Spleen (tissue), 11 donors: ENCODE measurements around the gene ADAP1. TPM values are rescaled to one million over a fixed set of nuclear protein-coding genes. Genes with fewer than 3 reads are reported as not detected.
A peak's percentile ranks its signal among the peaks of the same experiment; 100 is the strongest.

Source experiments
- DNase-seq: peaks from one replicate; pipeline ENCODE4 v3.0.0-alpha.2; 2020
- H3K27ac ChIP-seq, 8 donors: fragments of 200-600 bp; sonication (generic) in 7 of 8; 1 replicate in 4 of 8; 2 replicates in 4 of 8; pipeline versions ENCODE4 v1.5.0 to v1.8.0; 2016 to 2021; ENCODE audit warnings: inconsistent platforms in 4 of 8, mild to moderate bottlenecking in 4 of 8, moderate library complexity in 1 of 8
- H3K27me3 ChIP-seq, 7 donors: fragments of 200-600 bp; sonication (generic) in 6 of 7; replicated peaks in 1 of 7; 1 replicate in 4 of 7; 2 replicates in 3 of 7; pipeline versions ENCODE4 v1.5.0 to v1.8.0; 2016 to 2021; ENCODE audit warnings: inconsistent platforms in 3 of 7, mild to moderate bottlenecking in 1 of 7
- H3K36me3 ChIP-seq, 6 donors: fragments of 200-600 bp; sonication (generic) in 5 of 6; 1 replicate in 4 of 6; 2 replicates in 2 of 6; pipeline versions ENCODE4 v1.5.0 to v1.8.0; 2016 to 2021; ENCODE audit warnings: inconsistent platforms in 2 of 6
- H3K4me1 ChIP-seq, 6 donors: fragments of 200-600 bp; sonication (generic) in 5 of 6; 1 replicate in 3 of 6; 2 replicates in 3 of 6; pipeline versions ENCODE4 v1.5.0 to v1.8.0; 2016 to 2021; ENCODE audit warnings: inconsistent platforms in 3 of 6
- H3K4me3 ChIP-seq, 8 donors: fragments of 200-600 bp; sonication (generic) in 7 of 8; 1 replicate in 4 of 8; 2 replicates in 4 of 8; pipeline versions ENCODE4 v1.5.0 to v1.8.0; 2016 to 2021; ENCODE audit warnings: inconsistent platforms in 4 of 8, mild to moderate bottlenecking in 4 of 8, moderate library complexity in 2 of 8
- H3K9me3 ChIP-seq, 8 donors: fragments of 200-600 bp; sonication (generic) in 7 of 8; 1 replicate in 4 of 8; 2 replicates in 4 of 8; pipeline versions ENCODE4 v1.5.0 to v1.8.0; 2016 to 2021; ENCODE audit warnings: inconsistent platforms in 4 of 8
- CTCF ChIP-seq, 11 experiments: fragments of 200-600 bp in 7 of 11; fragments of 450-650 bp in 4 of 11; sonication (generic) in 4 of 11; IDR thresholded peaks in 8 of 11; conservative IDR thresholded peaks in 3 of 11; 1 replicate in 7 of 11; 2 replicates in 4 of 11; pipeline versions ENCODE4 v1.4.0 to v1.8.0; 2016 to 2021; ENCODE audit warnings: antibody characterized with exemption in 11 of 11, inconsistent platforms in 4 of 11, mild to moderate bottlenecking in 1 of 11
- POLR2A ChIP-seq, 3 donors: fragments of 450-650 bp; IDR thresholded peaks; one replicate each; pipeline ENCODE4 v1.5.1; 2017; ENCODE audit warnings: antibody characterized with exemption in 3 of 3, mild to moderate bottlenecking in 1 of 3
- POLR2AphosphoS5 ChIP-seq, 3 donors: sonication (generic); formaldehyde crosslinking; IDR thresholded peaks; one replicate each; pipeline ENCODE4 v1.5.1; 2017; ENCODE audit warnings: antibody characterized with exemption in 3 of 3
- WGBS, 5 donors: extraction: QIAGEN DNeasy Blood & Tissue Kit in 3 of 5; methylation state at CpG; one replicate each; pipeline versions ENCODE4 v1.1.5 to v1.1.7; 2013 to 2018; 5-methylcytosine and 5-hydroxymethylcytosine counted together
- intact Hi-C: fragments of 100-400 bp; cut with DNase I; formaldehyde crosslinking; loops from one replicate; pipeline ENCODE4 v1.15.0; 2023; ENCODE audit warnings: low total_unique reads
- polyA plus RNA-seq, 3 donors: library from polyadenylated mRNA; stranded (reverse); fragments of 200-250 nt; gene quantifications; one replicate each; pipeline ENCODE4 v1.2.1, GENCODE V29; 2013
- total RNA-seq, 7 donors: library from RNA; depleted of rRNA in 3 of 7; stranded (reverse); fragments of >200 nt in 3 of 7; fragmentation: NEBNext Ultra II Directional in 4 of 7; extraction: Animal tissue kit (Norgen Biotek cat#: 25700) in 4 of 7; gene quantifications; one replicate each; pipeline versions ENCODE4 v1.1.0 to v1.2.1, GENCODE V29; 2016 to 2021
- donor health status: healthy with polysubstance abuse.
- donor health status: DM: no; HTN: no; CAD: no; lungs with moderate emphysema.
- donor health status: DM: no; HTN: no; CAD: no.
- donor health status: Bipolar disorder and iron deficiency.
- donor health status: healthy.
- donor health status: DM: no; HTN: no; CAD: no.
- donor health status: DM: yes; HTN: yes; CAD: no.

The ADAP1 gene
- total and polyA plus RNA-seq, 10 donors: 8.7 to 38.6 (median 22.7) TPM

- DNase-seq: peak; percentile 70
- TF ChIP-seq POLR2AphosphoS5 (IDR thresholded peaks at IDR 0.05): peak in 1 of 3 donors; percentile 5
- TF ChIP-seq CTCF (IDR thresholded peaks at IDR 0.05 in 8 of 11, conservative IDR thresholded peaks at IDR 0.05 in 3 of 11): no peak
- no peak for TF ChIP-seq POLR2A (IDR thresholded peaks at IDR 0.05)
- Histone ChIP-seq H3K27me3 (peaks cover 0 to 33% (median 14%) of the 10 kb centered on the region in 7 donors), H3K4me3 (no peak overlapping the region), H3K4me1 (peaks cover 6 to 42% (median 26%) of the 10 kb centered on the region in 6 donors), H3K36me3 (peaks cover 0 to 12% (median 0%) of the 10 kb centered on the region in 6 donors), H3K9me3 (no peaks in the 10 kb centered on the region), H3K27ac (no peak overlapping the region)
- 68 to 87% (median 76%) methylated on average over 17 to 28 of the region's 28 CpGs for WGBS, 5 donors
- intact Hi-C loops: no loop called here
These were observed 5.2 kb downstream of the ADAP1 start for GRCh38 chr7:949021-949934.

- TF ChIP-seq POLR2AphosphoS5 (IDR thresholded peaks at IDR 0.05) (no peak), CTCF (IDR thresholded peaks at IDR 0.05 in 8 of 11, conservative IDR thresholded peaks at IDR 0.05 in 3 of 11) (no peak), POLR2A (IDR thresholded peaks at IDR 0.05) (no peak)
- Histone ChIP-seq H3K4me1 (peaks cover 0 to 28% (median 12%) of the 10 kb centered on the region in 6 donors), H3K36me3 (peaks cover 0 to 12% (median 0%) of the 10 kb centered on the region in 6 donors), H3K27ac (no peak overlapping the region), H3K27me3 (peaks cover 0 to 17% (median 3%) of the 10 kb centered on the region in 7 donors), H3K9me3 (no peaks in the 10 kb centered on the region), H3K4me3 (no peak overlapping the region)
- DNase-seq: peak; percentile 61
- 90 to 93% (median 91%) methylated on average over 36 to 37 of the region's 37 CpGs for WGBS, 5 donors
- intact Hi-C loops: no loop called here
These were observed 6.9 kb downstream of the ADAP1 start for GRCh38 chr7:947391-948210.

GRCh38 chr7:946256-946996, 8.1 kb downstream of the ADAP1 start:
- intact Hi-C loops: no loop called here
- peaks cover 0 to 21% (median 10%) of the 10 kb centered on the region in 6 donors for H3K4me1 ChIP-seq
- H3K36me3 ChIP-seq: peaks cover 0 to 12% (median 0%) of the 10 kb centered on the region in 6 donors
- peak; percentile 70 for DNase-seq
- 84 to 89% (median 86%) methylated on average over 28 to 29 of the region's 29 CpGs for WGBS, 5 donors
- no peak overlapping the region for H3K27ac ChIP-seq
- no peak overlapping the region for H3K4me3 ChIP-seq
- H3K27me3 ChIP-seq: peaks cover 0 to 8% (median 0%) of the 10 kb centered on the region in 7 donors
- H3K9me3 ChIP-seq: no peaks in the 10 kb centered on the region
- TF ChIP-seq POLR2A (IDR thresholded peaks at IDR 0.05) (no peak), POLR2AphosphoS5 (IDR thresholded peaks at IDR 0.05) (no peak)
